ENCODE results near the gene OR51A2. TPM values are rescaled to one million over a fixed set of nuclear protein-coding genes. Genes with fewer than 3 reads are reported as not detected.

Gene OR51A2
- total and polyA plus RNA-seq, 2 of the 13 experiments (the other 11 are each of a cell fraction or from before 2014, with no cell fraction given): not detected

- TF ChIP-seq ZNF281 (CRISPR knock-in tag; IDR thresholded peaks at IDR 0.05; ENCODE audit: borderline replicate concordance) (no peak), PAWR (CRISPR knock-in tag; IDR thresholded peaks at IDR 0.05; ENCODE audit: borderline replicate concordance) (no peak), NCOR1 (IDR thresholded peaks at IDR 0.05; ENCODE audit: borderline replicate concordance, low read length) (no peak), ZBTB40 (IDR thresholded peaks at IDR 0.05) (no peak), ZBTB40 (CRISPR knock-in tag; IDR thresholded peaks at IDR 0.05) (no peak), ZMYM3 (CRISPR knock-in tag; IDR thresholded peaks at IDR 0.05) (no peak)
Measured at GRCh38 chr11:4921796-4922195, 33.7 kb downstream of the OR51A2 start (continued).

All from HepG2 (cell line).